Bronchial epithelial cell (primary cell): Measurements from ENCODE around the gene TBXA2R. TPM values are rescaled to one million over a fixed set of nuclear protein-coding genes. Genes with fewer than 3 reads are reported as not detected.

Experiments used
- DNase-seq: peaks from one replicate; pipeline ENCODE4 v3.0.0-alpha.2; 2010; ENCODE audit warnings: low read depth
- FAIRE-seq: peaks from 2 replicates; lab custom pipeline; 2011; peaks lifted over from hg19 to GRCh38; lab: Jason Lieb, UNC
- H3K27me3 ChIP-seq: 2 replicates; pipeline ENCODE4 v1.5.1; 2011; ENCODE audit warnings: low read length; ENCODE audit not compliant: control insufficient read depth, insufficient read depth
- H3K36me3 ChIP-seq: 2 replicates; pipeline ENCODE4 v1.5.1; 2011; ENCODE audit warnings: low read length; ENCODE audit not compliant: control insufficient read depth, insufficient read depth
- H3K4me3 ChIP-seq: 2 replicates; pipeline ENCODE4 v1.5.1; 2011; ENCODE audit warnings: mild to moderate bottlenecking, low read depth, low read length, control low read depth
- total RNA-seq: library from RNA; depleted of rRNA; stranded (reverse); fragments of >200 nt; gene quantifications from 2 replicates; pipeline ENCODE4 v1.2.1, GENCODE V29; 2014
- TF ChIP-seq, protein P1 (sequence below): IDR thresholded peaks from 2 replicates; pipeline ENCODE4 v1.5.1; 2011; ENCODE audit warnings: mild to moderate bottlenecking, moderate library complexity, low read length, control low read depth, inconsistent platforms; ENCODE audit not compliant: insufficient read depth, severe bottlenecking

Gene TBXA2R
- total RNA-seq, 1 donor from 2014 or later = not detected

DNA sequence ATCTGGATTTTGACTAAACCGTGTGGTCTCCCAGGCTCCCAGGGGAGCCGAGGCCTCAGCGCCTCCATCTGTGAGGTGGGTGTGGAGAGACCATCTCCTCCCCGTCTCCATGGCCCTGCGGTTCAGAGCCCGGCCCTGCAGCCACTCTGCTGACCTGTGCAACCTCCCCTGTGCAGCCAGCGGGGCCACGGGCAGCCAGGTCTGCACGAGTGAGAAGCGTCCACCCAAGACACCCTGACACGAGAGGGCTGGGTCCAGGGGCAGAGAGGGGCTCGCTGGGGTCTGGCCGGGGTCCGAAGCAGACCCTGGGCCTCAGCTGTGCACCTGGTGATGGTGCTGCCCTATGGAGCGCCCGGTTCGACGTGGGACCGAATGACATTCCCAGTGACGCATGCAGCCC is 30.3 kb upstream of the TBXA2R start:
- DNase-seq (no peak), FAIRE-seq (no peak)
- Histone ChIP-seq H3K36me3 (peaks cover 7% of the 10 kb centered on the region), H3K27me3 (no peaks in the 10 kb centered on the region), H3K4me3 (no peak overlapping the region)
- TF ChIP-seq, protein P1, sequence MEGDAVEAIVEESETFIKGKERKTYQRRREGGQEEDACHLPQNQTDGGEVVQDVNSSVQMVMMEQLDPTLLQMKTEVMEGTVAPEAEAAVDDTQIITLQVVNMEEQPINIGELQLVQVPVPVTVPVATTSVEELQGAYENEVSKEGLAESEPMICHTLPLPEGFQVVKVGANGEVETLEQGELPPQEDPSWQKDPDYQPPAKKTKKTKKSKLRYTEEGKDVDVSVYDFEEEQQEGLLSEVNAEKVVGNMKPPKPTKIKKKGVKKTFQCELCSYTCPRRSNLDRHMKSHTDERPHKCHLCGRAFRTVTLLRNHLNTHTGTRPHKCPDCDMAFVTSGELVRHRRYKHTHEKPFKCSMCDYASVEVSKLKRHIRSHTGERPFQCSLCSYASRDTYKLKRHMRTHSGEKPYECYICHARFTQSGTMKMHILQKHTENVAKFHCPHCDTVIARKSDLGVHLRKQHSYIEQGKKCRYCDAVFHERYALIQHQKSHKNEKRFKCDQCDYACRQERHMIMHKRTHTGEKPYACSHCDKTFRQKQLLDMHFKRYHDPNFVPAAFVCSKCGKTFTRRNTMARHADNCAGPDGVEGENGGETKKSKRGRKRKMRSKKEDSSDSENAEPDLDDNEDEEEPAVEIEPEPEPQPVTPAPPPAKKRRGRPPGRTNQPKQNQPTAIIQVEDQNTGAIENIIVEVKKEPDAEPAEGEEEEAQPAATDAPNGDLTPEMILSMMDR = no peak

DNA sequence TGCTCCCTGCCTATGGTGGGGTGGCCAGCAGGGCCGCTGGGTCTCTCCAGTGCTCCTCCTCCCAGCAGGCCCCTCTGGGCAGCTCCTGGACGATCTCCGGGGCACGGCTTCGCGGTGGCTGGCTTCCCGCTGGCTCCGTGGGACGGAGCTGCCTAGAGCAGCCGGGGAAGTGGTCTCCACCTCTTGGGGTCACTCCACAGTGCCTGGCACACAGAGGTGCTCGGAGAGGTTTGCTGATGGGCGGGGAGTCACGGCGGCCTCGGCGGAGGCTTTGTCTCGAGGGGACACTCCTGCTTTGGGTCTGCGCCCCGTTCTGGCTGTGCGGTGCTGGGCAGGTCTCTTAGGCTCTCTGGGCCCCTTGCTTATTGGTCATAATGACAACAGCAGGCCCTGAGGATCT is 29.8 kb upstream of the TBXA2R start:
- DNase-seq (no peak), FAIRE-seq (no peak)
- Histone ChIP-seq H3K4me3 (no peak overlapping the region), H3K27me3 (no peaks in the 10 kb centered on the region), H3K36me3 (peaks cover 5% of the 10 kb centered on the region)
- TF ChIP-seq, protein P1 = no peak

DNA sequence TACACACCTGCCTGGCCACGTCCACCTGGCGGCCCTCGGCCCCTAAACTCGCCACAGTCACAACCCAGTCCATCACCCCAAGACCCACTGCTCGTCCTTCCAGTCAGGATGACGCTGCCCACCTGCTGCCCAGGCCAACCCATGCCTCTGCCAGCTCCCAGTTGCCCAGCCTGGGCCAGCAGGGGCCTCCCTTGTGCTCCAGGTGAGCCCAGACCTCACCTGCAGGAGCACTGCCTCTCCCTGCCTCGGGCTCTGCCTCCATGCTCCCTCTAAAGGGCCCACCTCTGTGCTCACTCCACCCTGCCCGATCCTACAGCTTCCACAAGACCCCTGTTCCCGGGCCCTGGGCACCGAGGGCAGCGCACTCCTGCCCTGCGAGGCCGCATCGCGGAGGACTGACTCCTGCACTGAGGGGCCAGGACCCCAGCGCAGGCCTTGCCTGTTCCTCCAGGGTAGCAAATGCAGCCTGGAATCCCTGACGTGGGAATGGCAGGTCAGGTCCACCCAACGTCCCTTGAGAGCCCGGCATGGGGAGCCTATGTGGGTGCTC is 27.9 kb upstream of the TBXA2R start:
- Histone ChIP-seq H3K36me3 (peaks cover 5% of the 10 kb centered on the region), H3K4me3 (no peak overlapping the region), H3K27me3 (no peaks in the 10 kb centered on the region)
- TF ChIP-seq, protein P1 = no peak
- FAIRE-seq (no peak), DNase-seq (no peak)

DNA sequence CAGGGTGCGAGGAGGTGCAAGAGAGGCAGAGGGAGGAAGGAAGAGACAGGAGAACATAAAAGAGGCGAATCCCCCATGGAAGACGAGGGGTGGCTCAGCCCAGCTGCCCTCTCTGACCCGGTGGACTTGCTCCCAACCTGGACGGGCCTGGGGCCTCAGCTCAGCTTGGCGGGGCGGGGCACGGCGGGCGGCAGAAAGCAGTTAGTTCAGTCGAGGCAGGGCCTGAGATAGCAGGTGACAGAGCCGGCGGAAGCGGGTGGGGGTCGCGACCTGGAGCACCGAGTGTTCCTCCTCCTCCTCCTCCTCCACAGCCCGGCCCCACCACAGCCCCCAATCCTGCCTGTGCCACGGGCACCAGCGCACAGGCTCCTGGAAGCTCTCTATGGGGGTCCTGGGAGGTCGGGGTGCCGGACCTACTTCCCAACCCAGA is 26.9 kb upstream of the TBXA2R start:
- DNase-seq = no peak
- TF ChIP-seq, protein P1 = no peak

DNA sequence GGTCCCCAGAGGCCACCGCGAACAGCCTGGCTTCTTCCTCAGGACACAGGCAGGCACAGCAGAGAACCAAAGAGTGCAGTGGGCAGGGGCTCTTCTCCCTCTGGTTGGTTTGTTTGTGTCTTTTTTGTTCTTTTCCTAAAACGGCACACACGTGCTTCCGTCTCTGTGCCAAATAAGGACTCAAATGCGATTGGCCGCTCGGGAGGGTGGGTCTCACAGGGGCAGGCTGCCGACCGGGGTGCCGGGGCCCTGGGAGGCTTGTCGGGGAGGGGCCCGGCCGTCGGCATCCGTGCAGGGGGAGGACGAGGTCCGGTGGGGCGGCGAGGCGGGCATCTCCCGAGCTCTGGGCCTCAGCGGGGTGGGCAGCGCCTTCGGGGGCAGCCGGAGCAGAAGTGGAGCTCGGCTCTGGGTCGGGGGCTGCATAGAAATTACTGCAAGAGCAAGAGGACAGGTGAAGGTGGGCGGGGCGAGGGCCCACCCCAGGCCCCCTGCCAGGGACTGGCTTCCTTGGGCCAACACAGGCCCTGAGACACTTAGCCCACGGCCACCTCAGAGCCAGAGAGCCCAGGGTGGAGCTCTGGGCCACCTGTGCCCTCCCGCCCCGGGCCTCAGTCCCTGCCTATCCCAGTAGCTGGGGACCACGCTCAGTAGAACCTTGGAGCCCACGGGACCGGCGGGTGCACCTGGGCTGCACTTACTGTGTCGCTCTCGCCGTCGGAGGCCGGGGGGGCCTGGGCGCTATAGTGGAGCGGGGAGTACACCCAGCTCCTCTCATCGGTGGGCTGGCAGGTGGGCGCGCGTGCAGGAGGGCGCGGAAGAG is 26.3 kb upstream of the TBXA2R start:
- FAIRE-seq (no peak), DNase-seq (no peak)
- Histone ChIP-seq H3K36me3 (no peaks in the 10 kb centered on the region), H3K4me3 (no peak overlapping the region), H3K27me3 (no peaks in the 10 kb centered on the region)
- TF ChIP-seq, protein P1 = no peak

More for the DNA sequence above, 26.9 kb upstream of the TBXA2R start:
- H3K36me3 ChIP-seq = peaks cover 1% of the 10 kb centered on the region
- H3K4me3 ChIP-seq = no peak overlapping the region
- no peak for FAIRE-seq
- H3K27me3 ChIP-seq = no peaks in the 10 kb centered on the region
